Astrocyte (in vitro differentiated cells and primary cell): ENCODE data around the gene VIPR1. TPM values are rescaled to one million over a fixed set of nuclear protein-coding genes. Genes with fewer than 3 reads are reported as not detected.

Experiments
- DNase-seq: peaks from one replicate; pipeline ENCODE4 v3.0.0-alpha.2; 2010; ENCODE audit warnings: low read depth
- FAIRE-seq: peaks from 2 replicates; lab custom pipeline; 2011; peaks lifted over from hg19 to GRCh38; lab: Jason Lieb, UNC
- H2AFZ ChIP-seq: 2 replicates; pipeline ENCODE4 v1.6.0; 2012; ENCODE audit warnings: low read depth, low read length, inconsistent platforms
- H3K27ac ChIP-seq: 2 replicates; pipeline ENCODE4 v1.5.1; 2011; ENCODE audit warnings: low read depth, low read length, inconsistent platforms
- H3K27me3 ChIP-seq: 2 replicates; pipeline ENCODE4 v1.6.0; 2011; ENCODE audit warnings: low read length, inconsistent platforms; ENCODE audit not compliant: insufficient read depth
- H3K36me3 ChIP-seq: 2 replicates; pipeline ENCODE4 v1.5.1; 2011; ENCODE audit warnings: low read length, inconsistent platforms; ENCODE audit not compliant: insufficient read depth
- H3K4me1 ChIP-seq: 2 replicates; pipeline ENCODE4 v1.5.1; 2011; ENCODE audit warnings: low read length, inconsistent platforms; ENCODE audit not compliant: insufficient read depth
- H3K4me2 ChIP-seq: 2 replicates; pipeline ENCODE4 v1.6.0; 2012; ENCODE audit warnings: low read length, inconsistent platforms
- H3K4me3 ChIP-seq: 2 replicates; pipeline ENCODE4 v1.5.1; 2011; ENCODE audit warnings: low read depth, mild to moderate bottlenecking, low read length, inconsistent platforms; ENCODE audit not compliant: insufficient read depth
- H3K79me2 ChIP-seq: 2 replicates; pipeline ENCODE4 v1.6.0; 2012; ENCODE audit warnings: mild to moderate bottlenecking, low read length, inconsistent platforms; ENCODE audit not compliant: insufficient read depth
- H3K9ac ChIP-seq: 2 replicates; pipeline ENCODE4 v1.6.0; 2012; ENCODE audit warnings: mild to moderate bottlenecking, low read length, inconsistent platforms
- H3K9me3 ChIP-seq: 2 replicates; pipeline ENCODE4 v1.5.1; 2012; ENCODE audit warnings: low read depth, mild to moderate bottlenecking, low read length, inconsistent platforms; ENCODE audit not compliant: insufficient read depth
- H4K20me1 ChIP-seq: 2 replicates; pipeline ENCODE4 v1.6.0; 2012; ENCODE audit warnings: low read length, inconsistent platforms; ENCODE audit not compliant: insufficient read depth
- H3K27ac Mint-ChIP-seq: one replicate; pipeline ENCODE4 v1.8.0; 2021; ENCODE audit warnings: mild to moderate bottlenecking, mixed read lengths; ENCODE audit not compliant: unreplicated experiment
- H3K27me3 Mint-ChIP-seq: one replicate; pipeline ENCODE4 v1.8.0; 2021; ENCODE audit warnings: low read depth, mixed read lengths; ENCODE audit not compliant: unreplicated experiment
- H3K36me3 Mint-ChIP-seq: one replicate; pipeline ENCODE4 v1.8.0; 2021; ENCODE audit warnings: low read depth, mixed read lengths; ENCODE audit not compliant: unreplicated experiment
- H3K4me1 Mint-ChIP-seq: one replicate; pipeline ENCODE4 v1.8.0; 2021; ENCODE audit warnings: low read depth, mixed read lengths; ENCODE audit not compliant: unreplicated experiment
- H3K4me3 Mint-ChIP-seq: one replicate; pipeline ENCODE4 v1.8.0; 2021; ENCODE audit warnings: mild to moderate bottlenecking, moderate library complexity, mixed read lengths; ENCODE audit not compliant: unreplicated experiment
- H3K9me3 Mint-ChIP-seq: one replicate; pipeline ENCODE4 v1.8.0; 2021; ENCODE audit warnings: mild to moderate bottlenecking, mixed read lengths; ENCODE audit not compliant: unreplicated experiment
- CTCF ChIP-seq: IDR thresholded peaks from 2 replicates; pipeline ENCODE4 v1.5.1; 2011; ENCODE audit warnings: low read depth, mild to moderate bottlenecking, inconsistent platforms, low read length, moderate library complexity; ENCODE audit not compliant: insufficient read depth
- EZH2 ChIP-seq: IDR thresholded peaks from 2 replicates; pipeline ENCODE4 v1.6.1; 2012; ENCODE audit warnings: mild to moderate bottlenecking, low read length, inconsistent platforms; ENCODE audit not compliant: insufficient read depth
- total RNA-seq: library from RNA; stranded (reverse); gene quantifications from 2 replicates; pipeline ENCODE4 v1.2.1, GENCODE V29; 2021

The VIPR1 gene
- total RNA-seq, 1 donor from 2014 or later, result 0.68 TPM

GRCh38 chr3:42582474-42583070 lies 80.1 kb downstream of the VIPR1 start:
- H2AFZ ChIP-seq, result peak overlapping the region; percentile 95
- peak overlapping the region; percentile 89 for H3K9ac ChIP-seq
- H3K9me3 ChIP-seq, result no peaks in the 10 kb centered on the region
- peaks cover 3% of the 10 kb centered on the region for H3K36me3 ChIP-seq
- H3K4me2 ChIP-seq, result peak overlapping the region; percentile 97
- peaks cover 42% of the 10 kb centered on the region for H3K79me2 ChIP-seq
- Mint-ChIP-seq H3K36me3 (no peaks in the 10 kb centered on the region), H3K27ac (no peak overlapping the region), H3K4me1 (peaks cover 4% of the 10 kb centered on the region), H3K9me3 (no peaks in the 10 kb centered on the region), H3K27me3 (no peaks in the 10 kb centered on the region), H3K4me3 (peak overlapping the region; percentile 88)
- peaks cover 12% of the 10 kb centered on the region for H4K20me1 ChIP-seq
- no peaks in the 10 kb centered on the region for H3K27me3 ChIP-seq
- peaks cover 6% of the 10 kb centered on the region for H3K4me1 ChIP-seq
- peak overlapping the region; percentile 78 for H3K27ac ChIP-seq
- TF ChIP-seq CTCF (no peak), EZH2 (no peak)
- H3K4me3 ChIP-seq, result peak overlapping the region; percentile 80
- FAIRE-seq (no peak), DNase-seq (no peak)

Other genes with a start within 250 kb of the VIPR1 start
- not detected in 2 replicates for gene CCK, start 236.5 kb upstream of the VIPR1 start, total RNA-seq
- not detected in 2 replicates for gene LYZL4, start 92.0 kb upstream of the VIPR1 start, total RNA-seq
- 36.7 and 37.4 TPM in 2 replicates for gene SEC22C, start 79.3 kb downstream of the VIPR1 start, total RNA-seq
- gene SS18L2, start 88.2 kb downstream of the VIPR1 start, total RNA-seq, result 22.8 and 26.1 TPM in 2 replicates
- gene NKTR, start 98.0 kb downstream of the VIPR1 start, total RNA-seq, result 58.9 and 70.3 TPM in 2 replicates
- gene ZBTB47, start 151.1 kb downstream of the VIPR1 start, total RNA-seq, result 9.3 and 10.2 TPM in 2 replicates
- not detected in 2 replicates for gene KLHL40, start 182.9 kb downstream of the VIPR1 start, total RNA-seq
- not detected in 2 replicates for gene HHATL, start 200.2 kb downstream of the VIPR1 start, total RNA-seq